Jurkat, Clone E6-1 (cell line): ENCODE data around the gene ACOT2.

Experiments
- DNase-seq: peaks from one replicate; pipeline ENCODE4 v3.0.0-alpha.2; 2011; ENCODE audit warnings: low read depth, low spot score
- H3K4me3 ChIP-seq: 2 replicates; pipeline ENCODE4 v1.5.1; 2011; ENCODE audit warnings: mild to moderate bottlenecking, low read length, control low read depth, moderate library complexity

ACOT2 gene

DNA sequence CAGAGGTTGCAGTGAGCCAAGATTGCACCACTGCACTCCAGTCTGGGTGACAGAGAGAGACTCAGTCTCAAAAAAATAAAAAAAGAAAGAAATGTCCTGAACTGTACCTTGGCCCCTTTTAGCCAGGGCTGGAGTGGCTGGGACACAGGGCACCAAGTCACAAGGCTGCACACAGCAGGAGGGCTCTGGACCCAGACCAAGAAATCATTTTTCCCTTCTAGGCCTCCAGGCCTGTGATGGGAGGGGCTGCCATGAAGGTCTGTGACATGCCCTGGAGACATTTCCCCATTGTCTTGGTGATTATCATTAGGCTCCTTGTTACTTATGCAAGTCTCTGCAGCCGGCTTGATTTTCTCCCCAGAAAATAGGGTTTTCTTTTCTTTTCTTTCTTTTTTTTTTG lies 38.2 kb downstream of the ACOT2 start:
- no peak overlapping the region for H3K4me3 ChIP-seq
- no peak for DNase-seq

GRCh38 chr14:73610687-73611086 lies 41.7 kb downstream of the ACOT2 start:
- no peak for DNase-seq

GRCh38 chr14:73612339-73613045 lies 43.5 kb downstream of the ACOT2 start, which contains the start of gene ACOT6:
ACOT6 (plus strand) TSS chr14:73612517; CDS start chr14:73612572, 55 bp downstream.
- H3K4me3 ChIP-seq: no peak within 1 kb of the TSS
- no peak for DNase-seq

More at GRCh38 chr14:73610687-73611086, 41.7 kb downstream of the ACOT2 start:
- H3K4me3 ChIP-seq: no peak overlapping the region

- H3K4me3 ChIP-seq: no peak overlapping the region
- no peak for DNase-seq
Measured at GRCh38 chr14:73613046-73613383, 44.0 kb downstream of the ACOT2 start.

DNA sequence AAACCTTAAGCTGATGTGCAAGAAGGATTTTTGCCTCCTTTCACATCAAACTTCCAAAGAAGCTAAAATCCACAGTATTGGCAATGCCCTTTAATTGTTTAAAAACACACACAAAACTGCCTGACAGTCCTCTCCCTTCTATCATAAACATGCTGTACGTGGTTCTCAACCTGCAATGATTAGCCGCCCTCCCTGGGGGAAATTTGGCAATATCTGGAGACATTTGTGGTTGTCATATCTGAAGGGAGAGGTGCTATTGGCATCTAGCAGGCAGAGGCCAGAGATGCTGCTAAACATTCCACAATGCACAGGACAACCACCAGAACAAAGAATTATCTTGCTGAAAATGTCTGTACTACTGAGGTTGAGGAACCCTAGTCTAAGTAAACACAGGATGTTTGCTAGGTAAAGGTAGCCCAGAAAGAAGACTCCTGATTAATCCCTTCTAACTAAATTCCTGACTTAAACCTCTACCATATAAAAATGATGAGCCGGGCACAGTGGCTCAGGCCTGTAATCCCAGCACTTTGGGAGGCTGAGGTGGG lies 44.5 kb downstream of the ACOT2 start:
- DNase-seq: no peak
- H3K4me3 ChIP-seq: no peak overlapping the region

- DNase-seq: no peak
- no peak overlapping the region for H3K4me3 ChIP-seq
Measured at GRCh38 chr14:73616831-73617230, 47.8 kb downstream of the ACOT2 start.

- no peak overlapping the region for H3K4me3 ChIP-seq
- DNase-seq: no peak
Measured at GRCh38 chr14:73619524-73619923, 50.5 kb downstream of the ACOT2 start.

- DNase-seq: no peak
- no peak overlapping the region for H3K4me3 ChIP-seq
Measured at GRCh38 chr14:73620268-73620667, 51.3 kb downstream of the ACOT2 start.

DNA sequence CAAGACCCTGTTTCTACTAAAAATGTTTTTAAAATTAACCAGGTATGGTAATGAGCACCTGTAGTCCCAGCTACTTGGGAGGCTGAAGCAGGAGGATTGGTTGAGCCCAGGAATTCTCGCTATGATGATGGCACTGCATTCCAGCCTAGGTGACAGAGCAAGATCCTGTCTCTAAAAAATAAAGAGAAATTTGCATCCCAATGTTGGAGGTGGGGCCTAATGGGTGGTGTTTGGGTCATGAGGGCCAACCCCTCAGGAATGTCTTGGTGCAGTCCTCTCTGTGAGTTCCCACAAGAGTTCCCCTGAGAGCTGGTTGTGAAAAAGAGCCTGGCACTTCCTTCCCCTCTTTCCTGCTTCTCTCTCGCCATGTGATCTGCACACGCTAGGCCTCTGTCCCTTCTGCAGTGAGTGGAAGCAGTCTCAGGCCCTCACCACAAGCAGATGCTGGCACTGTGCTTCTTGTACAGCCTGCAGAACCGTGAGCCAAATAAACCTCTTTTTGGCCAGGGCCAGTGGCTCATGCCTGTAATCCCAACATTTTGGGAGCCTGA lies 54.6 kb downstream of the ACOT2 start:
- DNase-seq: no peak

More for the DNA sequence above, 54.6 kb downstream of the ACOT2 start:
- no peak overlapping the region for H3K4me3 ChIP-seq
